ENCODE results near the gene MICAL3. TPM values are rescaled to one million over a fixed set of nuclear protein-coding genes. Genes with fewer than 3 reads are reported as not detected.

The MICAL3 gene
- total and polyA plus RNA-seq, 2 of the 8 experiments (the other 6 are each of a cell fraction or from before 2014, with no cell fraction given) = 8.3 to 41.8 TPM

- H2BK5ac ChIP-seq (ENCODE audit: low read depth, low read length) = no peak overlapping the region
- no peak overlapping the region for H3K9ac ChIP-seq (replicated peaks in 1 of 4; ENCODE audit: extremely low read depth in 1 of 4, low read depth in 3 of 4, low read length in 3 of 4)
- no peak overlapping the region for H3K56ac ChIP-seq (replicated peaks; ENCODE audit: insufficient read length, low read depth, low read length)
- no peak for TF ChIP-seq CBX8 (IDR thresholded peaks at IDR 0.05; ENCODE audit: borderline replicate concordance, low read depth, low read length)
- TF ChIP-seq JUN (IDR thresholded peaks at IDR 0.05; ENCODE audit: low read depth, low read length) = no peak
- TF ChIP-seq EGR1 (IDR thresholded peaks at IDR 0.05; ENCODE audit: borderline replicate concordance, low read depth, low read length) = no peak
- H3K79me1 ChIP-seq (ENCODE audit: low read depth, low read length) = no peaks in the 10 kb centered on the region; the same call in 1 of the 2 replicates
- H3K14ac ChIP-seq (ENCODE audit: insufficient read length) = no peak overlapping the region
- H2AFZ ChIP-seq (ENCODE audit: low read length) = no peak overlapping the region
- H2AK5ac ChIP-seq (ENCODE audit: low read depth, low read length) = no peak overlapping the region
- H3K4me3 ChIP-seq (ENCODE audit: extremely low read depth in 1 of 4, insufficient read depth in 2 of 4, low read depth in 3 of 4, low read length in 4 of 4) = no peak overlapping the region
- CTCF ChIA-PET (ENCODE audit: partially characterized antibody) = interaction anchor here (0.9 to 10.7 kb wide), 13 partner anchors 9 to 295 kb away, joined by 3 to 174 read pairs (median 22); partner anchors contain the start of gene BID
- POLR2A ChIA-PET (ENCODE audit: partially characterized antibody) = interaction anchor here (0.6 to 6.3 kb wide), 6 partner anchors 10 to 566 kb away, joined by 3 to 38 read pairs (median 4); partner anchors contain the start of gene BID
- H3K4me2 ChIP-seq (ENCODE audit: insufficient read depth in 1 of 2, low read depth in 2 of 2, low read length in 2 of 2) = no peak overlapping the region
- H3K9me3 ChIP-seq (ENCODE audit: insufficient read depth in 2 of 2, low read depth in 1 of 2, low read length in 1 of 2) = no peaks in the 10 kb centered on the region
- H3K27me3 ChIP-seq (replicated peaks in 1 of 4; ENCODE audit: control insufficient read depth in 3 of 4, extremely low read depth in 1 of 4, insufficient read depth in 3 of 4, low read length in 3 of 4) = no peaks in the 10 kb centered on the region
- peaks cover 0 to 5% (median 0%) of the 10 kb centered on the region in 4 experiments; a peak in 1 of 7 replicates for H3K4me1 ChIP-seq (replicated peaks in 1 of 4; ENCODE audit: control insufficient read depth in 3 of 4, insufficient read depth in 4 of 4, low read length in 3 of 4)
- no peaks in the 10 kb centered on the region for H3K79me2 ChIP-seq (ENCODE audit: control insufficient read depth in 1 of 2, insufficient read depth in 2 of 2, low read length in 2 of 2)
- H4K8ac ChIP-seq (ENCODE audit: extremely low read depth, insufficient read depth, low read length) = no peak overlapping the region
- H3K18ac ChIP-seq (ENCODE audit: extremely low read depth, low read length) = no peak overlapping the region
- no peak overlapping the region for H3K4ac ChIP-seq (replicated peaks; ENCODE audit: insufficient read length, low read depth, low read length)
- no peak overlapping the region for H2BK20ac ChIP-seq (ENCODE audit: low read length)
- H3K23ac ChIP-seq (ENCODE audit: insufficient read length) = no peak overlapping the region
- no peak overlapping the region for H4K5ac ChIP-seq (ENCODE audit: insufficient read length, low read depth, low read length)
- no peak overlapping the region for H4K91ac ChIP-seq (replicated peaks; ENCODE audit: insufficient read length, low read length)
- H3K27ac ChIP-seq (ENCODE audit: low read depth, low read length) = no peak overlapping the region
- H2BK120ac ChIP-seq (replicated peaks; ENCODE audit: low read depth, low read length) = no peak overlapping the region
- DNase-seq (ENCODE audit: low read depth in 1 of 2, low spot score in 2 of 2) = no peak
- no peak overlapping the region for H2BK12ac ChIP-seq (ENCODE audit: low read depth, low read length)
- WGBS, 2 experiments (ENCODE audit: extremely low coverage in 1 of 2, insufficient coverage in 1 of 2, insufficient read length in 1 of 2, insufficient replicate concordance in 2 of 2, low coverage in 1 of 2, low lambda C conversion rate in 2 of 2, missing lambda C conversion rate in 1 of 2) = 92% methylated on average over 21 of the region's 21 CpGs; no CpG with 5 or more reads in 1 of the 2 experiments
- H4K20me1 ChIP-seq (replicated peaks in 1 of 2; ENCODE audit: control insufficient read depth in 1 of 2, insufficient read depth in 2 of 2, low read length in 2 of 2) = no peaks in the 10 kb centered on the region
- H2BK15ac ChIP-seq (ENCODE audit: low read length) = peak overlapping the region; percentile 23; the same call in 1 of the 2 replicates
- no peaks in the 10 kb centered on the region for H3K23me2 ChIP-seq (ENCODE audit: low read depth, low read length)
- FAIRE-seq = no peak
- H3K36me3 ChIP-seq (ENCODE audit: control insufficient read depth in 2 of 4, insufficient read depth in 4 of 4, low read length in 3 of 4) = no peaks in the 10 kb centered on the region
Observed at GRCh38 chr22:17787716-17788330, 236.5 kb downstream of the MICAL3 start.
